Measurements from ENCODE around the gene DLX6. TPM values are rescaled to one million over a fixed set of nuclear protein-coding genes. Genes with fewer than 3 reads are reported as not detected.

The DLX6 gene
- total RNA-seq, 1 donor from 2014 or later, result 0.38 TPM

- no peak overlapping the region for H3K27ac Mint-ChIP-seq
- H3K4me3 Mint-ChIP-seq (ENCODE audit: low read depth), result peak overlapping the region; percentile 41
- no peak for DNase-seq (ENCODE audit: low spot score, unreplicated experiment)
- H3K27me3 Mint-ChIP-seq, result peaks cover 89% of the 10 kb centered on the region
- H3K9me3 Mint-ChIP-seq (ENCODE audit: low read depth), result no peaks in the 10 kb centered on the region
- no peaks in the 10 kb centered on the region for H3K36me3 Mint-ChIP-seq (ENCODE audit: insufficient read depth)
- H3K4me1 Mint-ChIP-seq (ENCODE audit: low read depth), result peaks cover 3% of the 10 kb centered on the region
- no peak for TF ChIP-seq CTCF (IDR thresholded peaks at IDR 0.05; ENCODE audit: unreplicated experiment)
Measured at GRCh38 chr7:97004247-97005182, 838 bp upstream of the DLX6 start.

GRCh38 chr7:97006055-97006815 is 882 bp downstream of the DLX6 start:
- Mint-ChIP-seq H3K4me3 (ENCODE audit: low read depth) (peak overlapping the region; percentile 72), H3K36me3 (ENCODE audit: insufficient read depth) (no peaks in the 10 kb centered on the region), H3K27ac (no peak overlapping the region), H3K9me3 (ENCODE audit: low read depth) (no peaks in the 10 kb centered on the region), H3K4me1 (ENCODE audit: low read depth) (peaks cover 3% of the 10 kb centered on the region), H3K27me3 (peaks cover 87% of the 10 kb centered on the region)
- TF ChIP-seq CTCF (IDR thresholded peaks at IDR 0.05; ENCODE audit: unreplicated experiment), result peak; percentile 21
- DNase-seq (ENCODE audit: low spot score, unreplicated experiment), result peak; percentile 52

- H3K4me1 Mint-ChIP-seq (ENCODE audit: low read depth), result peaks cover 3% of the 10 kb centered on the region
- H3K27me3 Mint-ChIP-seq, result peaks cover 87% of the 10 kb centered on the region
- peak overlapping the region; percentile 67 for H3K4me3 Mint-ChIP-seq (ENCODE audit: low read depth)
- H3K9me3 Mint-ChIP-seq (ENCODE audit: low read depth), result no peaks in the 10 kb centered on the region
- no peak for TF ChIP-seq CTCF (IDR thresholded peaks at IDR 0.05; ENCODE audit: unreplicated experiment)
- DNase-seq (ENCODE audit: low spot score, unreplicated experiment), result no peak
- H3K27ac Mint-ChIP-seq, result peak overlapping the region; percentile 45
- H3K36me3 Mint-ChIP-seq (ENCODE audit: insufficient read depth), result no peaks in the 10 kb centered on the region
Measured at GRCh38 chr7:97006816-97007582, 1.6 kb downstream of the DLX6 start.

- Mint-ChIP-seq H3K4me1 (ENCODE audit: low read depth) (peaks cover 3% of the 10 kb centered on the region), H3K27me3 (peaks cover 87% of the 10 kb centered on the region), H3K9me3 (ENCODE audit: low read depth) (no peaks in the 10 kb centered on the region), H3K4me3 (ENCODE audit: low read depth) (no peak overlapping the region), H3K27ac (no peak overlapping the region), H3K36me3 (ENCODE audit: insufficient read depth) (no peaks in the 10 kb centered on the region)
- no peak for TF ChIP-seq CTCF (IDR thresholded peaks at IDR 0.05; ENCODE audit: unreplicated experiment)
- DNase-seq (ENCODE audit: low spot score, unreplicated experiment), result no peak
Measured at GRCh38 chr7:97007583-97007861, 2.2 kb downstream of the DLX6 start.

Measured in progenitor cell of endocrine pancreas (in vitro differentiated cells).